ENCODE measurements around the gene SMYD3. TPM values are rescaled to one million over a fixed set of nuclear protein-coding genes. Genes with fewer than 3 reads are reported as not detected.

SMYD3 gene
- total RNA-seq, 1 donor from 2014 or later: 20.8 TPM

- no peaks in the 10 kb centered on the region for H3K9me3 Mint-ChIP-seq
- TF ChIP-seq, protein P1, sequence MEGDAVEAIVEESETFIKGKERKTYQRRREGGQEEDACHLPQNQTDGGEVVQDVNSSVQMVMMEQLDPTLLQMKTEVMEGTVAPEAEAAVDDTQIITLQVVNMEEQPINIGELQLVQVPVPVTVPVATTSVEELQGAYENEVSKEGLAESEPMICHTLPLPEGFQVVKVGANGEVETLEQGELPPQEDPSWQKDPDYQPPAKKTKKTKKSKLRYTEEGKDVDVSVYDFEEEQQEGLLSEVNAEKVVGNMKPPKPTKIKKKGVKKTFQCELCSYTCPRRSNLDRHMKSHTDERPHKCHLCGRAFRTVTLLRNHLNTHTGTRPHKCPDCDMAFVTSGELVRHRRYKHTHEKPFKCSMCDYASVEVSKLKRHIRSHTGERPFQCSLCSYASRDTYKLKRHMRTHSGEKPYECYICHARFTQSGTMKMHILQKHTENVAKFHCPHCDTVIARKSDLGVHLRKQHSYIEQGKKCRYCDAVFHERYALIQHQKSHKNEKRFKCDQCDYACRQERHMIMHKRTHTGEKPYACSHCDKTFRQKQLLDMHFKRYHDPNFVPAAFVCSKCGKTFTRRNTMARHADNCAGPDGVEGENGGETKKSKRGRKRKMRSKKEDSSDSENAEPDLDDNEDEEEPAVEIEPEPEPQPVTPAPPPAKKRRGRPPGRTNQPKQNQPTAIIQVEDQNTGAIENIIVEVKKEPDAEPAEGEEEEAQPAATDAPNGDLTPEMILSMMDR (IDR thresholded peaks at IDR 0.05): no peak
- H3K36me3 Mint-ChIP-seq (ENCODE audit: low read depth): peaks cover 21% of the 10 kb centered on the region
- peaks cover 14% of the 10 kb centered on the region for H3K4me1 Mint-ChIP-seq
- H3K27ac Mint-ChIP-seq: no peak overlapping the region
- DNase-seq (no peak), ATAC-seq (ENCODE audit: low read depth) (no peak)
- H3K4me3 Mint-ChIP-seq: no peak overlapping the region
- ChIA-PET POLR2A (no interaction called here), CTCF (interaction anchor here (1.2 kb wide), 1 partner anchor 8 kb away, joined by 3 read pairs; no protein-coding TSS in a partner anchor)
- H3K27me3 Mint-ChIP-seq: no peaks in the 10 kb centered on the region
- intact Hi-C loops (cut with micrococcal nuclease): loop anchor here (10.0 kb wide), 1 partner anchor 344 kb away; no protein-coding TSS in a partner anchor
Measured at GRCh38 chr1:246110343-246111219, 396.5 kb downstream of the SMYD3 start.

DNA sequence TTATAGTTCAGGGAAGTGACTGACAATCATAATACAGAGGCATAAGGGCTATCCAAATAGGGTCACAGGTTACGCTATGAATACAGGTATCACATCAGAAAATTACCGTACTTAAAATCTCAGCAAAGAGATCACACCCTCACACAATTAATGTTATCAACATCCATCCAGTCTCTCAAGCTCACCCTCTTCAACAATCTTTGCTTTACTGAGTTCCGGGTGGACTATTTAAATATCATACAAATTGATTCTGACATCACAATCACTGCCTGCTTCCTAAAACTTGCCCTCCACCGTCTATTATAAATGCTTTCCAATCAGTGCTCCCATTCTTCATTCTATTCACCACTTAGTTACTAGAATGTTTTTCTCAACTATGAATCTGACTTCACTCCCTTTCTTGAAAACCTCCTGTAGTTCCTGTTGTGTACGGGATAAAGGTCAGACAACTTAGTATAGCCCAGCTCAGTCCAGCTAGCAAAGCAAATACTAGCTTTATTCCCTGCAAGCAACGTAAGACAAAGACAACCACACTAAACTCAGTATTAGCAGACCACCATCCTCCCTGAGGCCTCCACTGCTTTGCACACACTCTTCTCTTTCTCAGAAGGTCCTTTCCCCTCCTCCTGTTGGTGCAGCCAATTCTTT, 398.7 kb downstream of the SMYD3 start:
- Mint-ChIP-seq H3K4me1 (peaks cover 1% of the 10 kb centered on the region), H3K27ac (no peak overlapping the region), H3K9me3 (no peaks in the 10 kb centered on the region), H3K27me3 (no peaks in the 10 kb centered on the region), H3K4me3 (no peak overlapping the region), H3K36me3 (ENCODE audit: low read depth) (peaks cover 16% of the 10 kb centered on the region)
- CTCF ChIA-PET: no interaction called here
- DNase-seq (no peak), ATAC-seq (ENCODE audit: low read depth) (no peak)
- intact Hi-C loops (cut with micrococcal nuclease): no loop called here
- POLR2A ChIA-PET: no interaction called here
- TF ChIP-seq, protein P1 (IDR thresholded peaks at IDR 0.05): no peak

GRCh38 chr1:246107516-246108277, 399.4 kb downstream of the SMYD3 start:
- ATAC-seq (ENCODE audit: low read depth) (no peak), DNase-seq (no peak)
- POLR2A ChIA-PET: no interaction called here
- no peak overlapping the region for H3K4me3 Mint-ChIP-seq
- intact Hi-C loops (cut with micrococcal nuclease): no loop called here
- no peaks in the 10 kb centered on the region for H3K27me3 Mint-ChIP-seq
- H3K4me1 Mint-ChIP-seq: no peaks in the 10 kb centered on the region
- CTCF ChIA-PET: no interaction called here
- H3K27ac Mint-ChIP-seq: no peak overlapping the region
- TF ChIP-seq, protein P1 (IDR thresholded peaks at IDR 0.05): no peak
- peaks cover 16% of the 10 kb centered on the region for H3K36me3 Mint-ChIP-seq (ENCODE audit: low read depth)
- no peaks in the 10 kb centered on the region for H3K9me3 Mint-ChIP-seq

DNA sequence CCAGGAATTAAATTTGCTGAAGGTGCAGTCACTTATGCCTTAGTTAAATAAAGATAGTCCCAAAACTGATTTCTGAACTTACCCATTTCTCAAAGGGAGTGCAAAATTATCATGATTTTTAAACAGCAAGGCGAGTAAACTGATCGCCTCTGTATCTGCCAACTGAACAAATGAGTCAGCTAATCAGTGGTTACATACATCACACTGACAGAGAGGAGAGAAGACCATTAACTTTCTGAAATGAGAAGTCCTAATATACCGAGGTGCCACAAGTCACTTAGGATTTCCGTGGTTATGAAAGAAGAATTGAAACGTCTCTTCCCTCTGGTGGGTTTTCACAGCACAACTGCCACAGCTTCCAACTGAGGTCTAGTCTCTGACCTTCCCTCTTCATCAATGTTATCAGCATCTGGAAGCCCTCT, 400.7 kb downstream of the SMYD3 start:
- Mint-ChIP-seq H3K27ac (no peak overlapping the region), H3K4me3 (no peak overlapping the region), H3K4me1 (no peaks in the 10 kb centered on the region), H3K36me3 (ENCODE audit: low read depth) (peaks cover 14% of the 10 kb centered on the region), H3K27me3 (no peaks in the 10 kb centered on the region), H3K9me3 (no peaks in the 10 kb centered on the region)
- TF ChIP-seq, protein P1 (IDR thresholded peaks at IDR 0.05): no peak
- ATAC-seq (ENCODE audit: low read depth) (no peak), DNase-seq (no peak)
- CTCF ChIA-PET: no interaction called here
- POLR2A ChIA-PET: no interaction called here
- intact Hi-C loops (cut with micrococcal nuclease): no loop called here

GRCh38 chr1:246104927-246105326, 402.2 kb downstream of the SMYD3 start:
- DNase-seq (no peak), ATAC-seq (ENCODE audit: low read depth) (no peak)
- intact Hi-C loops (cut with micrococcal nuclease): no loop called here
- H3K4me1 Mint-ChIP-seq: no peaks in the 10 kb centered on the region
- no peak overlapping the region for H3K27ac Mint-ChIP-seq
- H3K4me3 Mint-ChIP-seq: no peak overlapping the region
- TF ChIP-seq, protein P1 (IDR thresholded peaks at IDR 0.05): no peak
- ChIA-PET CTCF (no interaction called here), POLR2A (no interaction called here)
- no peaks in the 10 kb centered on the region for H3K27me3 Mint-ChIP-seq
- no peaks in the 10 kb centered on the region for H3K9me3 Mint-ChIP-seq
- H3K36me3 Mint-ChIP-seq (ENCODE audit: low read depth): peaks cover 7% of the 10 kb centered on the region
